Keratinocyte (primary cell): ENCODE measurements around the gene C1orf174. TPM values are rescaled to one million over a fixed set of nuclear protein-coding genes. Genes with fewer than 3 reads are reported as not detected.

ENCODE experiments used
- DNase-seq: peaks from one replicate; pipeline ENCODE4 v3.0.0-alpha.2; 2011; ENCODE audit warnings: low read depth, missing footprints, low spot score
- FAIRE-seq: peaks from 2 replicates; lab custom pipeline; 2011; peaks lifted over from hg19 to GRCh38; lab: Jason Lieb, UNC
- H2AFZ ChIP-seq: 2 replicates; pipeline ENCODE4 v1.6.0; 2012; ENCODE audit warnings: low read length, control low read depth, inconsistent platforms; ENCODE audit not compliant: control insufficient read depth
- H3K27ac ChIP-seq: 2 replicates; pipeline ENCODE4 v1.5.1; 2011; ENCODE audit warnings: low read length; ENCODE audit not compliant: control insufficient read depth, insufficient read depth
- H3K27me3 ChIP-seq: 3 replicates; pipeline ENCODE4 v1.6.0; 2011; ENCODE audit warnings: low read length; ENCODE audit not compliant: control insufficient read depth, insufficient read depth; ENCODE audit errors: extremely low read depth
- H3K36me3 ChIP-seq, 2 experiments: 2 replicates in 1 of 2; 3 replicates in 1 of 2; pipeline ENCODE4 v1.5.1; 2011; ENCODE audit warnings: low read length in 2 of 2, mild to moderate bottlenecking in 1 of 2; ENCODE audit not compliant: control insufficient read depth in 2 of 2, insufficient read depth in 2 of 2; ENCODE audit errors: extremely low read depth in 1 of 2
- H3K4me1 ChIP-seq: 3 replicates; pipeline ENCODE4 v1.5.1; 2011; ENCODE audit warnings: low read length; ENCODE audit not compliant: control insufficient read depth, insufficient read depth; ENCODE audit errors: extremely low read depth
- H3K4me2 ChIP-seq: 3 replicates; pipeline ENCODE4 v1.6.0; 2011; ENCODE audit warnings: low read depth, low read length; ENCODE audit not compliant: control insufficient read depth, insufficient read depth; ENCODE audit errors: extremely low read depth
- H3K4me3 ChIP-seq, 3 experiments: fragments of 200-600 bp in 1 of 3; sonication (generic) in 1 of 3; 2 replicates in 2 of 3; 3 replicates in 1 of 3; pipeline ENCODE4 v1.5.1; 2011 to 2016; ENCODE audit warnings: low read length in 3 of 3, mild to moderate bottlenecking in 3 of 3, control low read depth in 2 of 3, inconsistent platforms in 1 of 3, low read depth in 1 of 3, mixed read lengths in 1 of 3, mixed run types in 1 of 3, moderate library complexity in 1 of 3; ENCODE audit not compliant: control insufficient read depth in 2 of 3, insufficient read depth in 2 of 3; ENCODE audit errors: extremely low read depth in 1 of 3
- H3K79me2 ChIP-seq: 2 replicates; pipeline ENCODE4 v1.6.0; 2012; ENCODE audit warnings: low read length; ENCODE audit not compliant: control insufficient read depth, insufficient read depth
- H3K9ac ChIP-seq: 3 replicates; pipeline ENCODE4 v1.6.0; 2011; ENCODE audit warnings: low read length; ENCODE audit not compliant: control insufficient read depth, insufficient read depth; ENCODE audit errors: extremely low read depth
- H3K9me1 ChIP-seq: 3 replicates; pipeline ENCODE4 v1.6.0; 2011; ENCODE audit warnings: low read length; ENCODE audit not compliant: control insufficient read depth, insufficient read depth; ENCODE audit errors: extremely low read depth
- H3K9me3 ChIP-seq: 2 replicates; pipeline ENCODE4 v1.5.1; 2012; ENCODE audit warnings: low read depth, low read length; ENCODE audit not compliant: control insufficient read depth
- H4K20me1 ChIP-seq: 3 replicates; pipeline ENCODE4 v1.6.0; 2011; ENCODE audit warnings: low read length; ENCODE audit not compliant: control insufficient read depth, insufficient read depth; ENCODE audit errors: extremely low read depth
- EZH2 ChIP-seq: IDR thresholded peaks from one replicate; pipeline ENCODE4 v1.6.1; 2012; ENCODE audit warnings: inconsistent platforms, mild to moderate bottlenecking, low read length, moderate library complexity
- dilution Hi-C: fragments of 300-500 bp; cut with MboI; formaldehyde crosslinking; loops from one replicate; pipeline ENCODE4 v1.7.0; 2020; ENCODE audit warnings: low sequenced_read_pairs; ENCODE audit not compliant: extremely low pct_ligation_motif_present
- polyA plus RNA-seq, 5 experiments: library from polyadenylated mRNA; depleted of rRNA in 3 of 5; stranded (reverse) in 3 of 5; stranded (forward) in 1 of 5; unstranded in 1 of 5; fragments of >200 nt; gene quantifications; 1 replicate in 1 of 5; 2 replicates in 3 of 5; 3 replicates in 1 of 5; pipeline versions ENCODE4 v1.2.1 to v1.2.3, GENCODE V29; 2011 to 2012; ENCODE audit warnings: missing spikeins in 2 of 5, low read depth in 1 of 5, low replicate concordance in 1 of 5
- TF ChIP-seq, protein P1 (sequence below), 3 experiments: IDR thresholded peaks in 1 of 3; conservative IDR thresholded peaks in 1 of 3; optimal IDR thresholded peaks in 1 of 3; 2 replicates in 2 of 3; 3 replicates in 1 of 3; pipeline versions ENCODE3 to v1.5.1; 2011; ENCODE audit warnings: low read length in 3 of 3, mild to moderate bottlenecking in 3 of 3, moderate library complexity in 2 of 3, control low read depth in 1 of 3, inconsistent platforms in 1 of 3; ENCODE audit not compliant: insufficient read depth in 2 of 3; ENCODE audit errors: extremely low read depth in 1 of 3

C1orf174 gene
- polyA plus RNA-seq, 1 donor (not counting 4 experiments of a cell fraction or from before 2014, with no cell fraction given): 26.8 TPM

DNA sequence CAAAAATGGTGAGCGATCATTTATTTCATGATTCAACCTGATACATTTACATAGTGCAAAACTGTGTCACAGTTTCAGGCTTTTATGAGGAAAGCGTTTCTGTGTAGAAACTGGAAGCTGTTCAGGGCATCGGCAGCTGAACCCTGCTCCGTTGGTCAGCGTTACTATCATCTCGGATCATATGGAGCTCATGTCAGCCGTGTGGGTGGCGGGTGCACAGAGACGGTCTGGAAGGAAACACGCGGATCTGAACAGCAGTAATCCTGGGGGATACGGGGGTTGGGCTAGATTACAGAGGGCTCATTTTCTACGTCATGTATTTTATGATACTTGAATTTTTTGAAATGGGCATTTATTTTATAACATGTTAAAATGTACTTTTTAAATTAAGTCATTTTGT is 15.1 kb downstream of the C1orf174 start:
- H3K4me2 ChIP-seq: no peak overlapping the region
- no peaks in the 10 kb centered on the region for H3K4me1 ChIP-seq
- H3K27me3 ChIP-seq: no peaks in the 10 kb centered on the region
- H3K9me3 ChIP-seq: no peaks in the 10 kb centered on the region
- no peaks in the 10 kb centered on the region for H3K9me1 ChIP-seq
- DNase-seq: no peak
- H2AFZ ChIP-seq: no peak overlapping the region
- no peak for TF ChIP-seq EZH2
- TF ChIP-seq, protein P1, sequence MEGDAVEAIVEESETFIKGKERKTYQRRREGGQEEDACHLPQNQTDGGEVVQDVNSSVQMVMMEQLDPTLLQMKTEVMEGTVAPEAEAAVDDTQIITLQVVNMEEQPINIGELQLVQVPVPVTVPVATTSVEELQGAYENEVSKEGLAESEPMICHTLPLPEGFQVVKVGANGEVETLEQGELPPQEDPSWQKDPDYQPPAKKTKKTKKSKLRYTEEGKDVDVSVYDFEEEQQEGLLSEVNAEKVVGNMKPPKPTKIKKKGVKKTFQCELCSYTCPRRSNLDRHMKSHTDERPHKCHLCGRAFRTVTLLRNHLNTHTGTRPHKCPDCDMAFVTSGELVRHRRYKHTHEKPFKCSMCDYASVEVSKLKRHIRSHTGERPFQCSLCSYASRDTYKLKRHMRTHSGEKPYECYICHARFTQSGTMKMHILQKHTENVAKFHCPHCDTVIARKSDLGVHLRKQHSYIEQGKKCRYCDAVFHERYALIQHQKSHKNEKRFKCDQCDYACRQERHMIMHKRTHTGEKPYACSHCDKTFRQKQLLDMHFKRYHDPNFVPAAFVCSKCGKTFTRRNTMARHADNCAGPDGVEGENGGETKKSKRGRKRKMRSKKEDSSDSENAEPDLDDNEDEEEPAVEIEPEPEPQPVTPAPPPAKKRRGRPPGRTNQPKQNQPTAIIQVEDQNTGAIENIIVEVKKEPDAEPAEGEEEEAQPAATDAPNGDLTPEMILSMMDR (optimal IDR thresholded peaks at IDR 0.05 in 1 of 3, IDR thresholded peaks at IDR 0.05 in 1 of 3, conservative IDR thresholded peaks at IDR 0.05 in 1 of 3; ENCODE audit: extremely low read depth in 1 of 3, insufficient read depth in 2 of 3, low read length in 3 of 3): no peak
- H3K79me2 ChIP-seq: no peaks in the 10 kb centered on the region
- no peak overlapping the region for H3K4me3 ChIP-seq
- no peak overlapping the region for H3K9ac ChIP-seq
- H4K20me1 ChIP-seq: no peaks in the 10 kb centered on the region
- dilution Hi-C loops: no loop called here
- FAIRE-seq: no peak
- no peak overlapping the region for H3K27ac ChIP-seq
- H3K36me3 ChIP-seq: peaks cover 11 to 13% of the 10 kb centered on the region in 2 experiments

DNA sequence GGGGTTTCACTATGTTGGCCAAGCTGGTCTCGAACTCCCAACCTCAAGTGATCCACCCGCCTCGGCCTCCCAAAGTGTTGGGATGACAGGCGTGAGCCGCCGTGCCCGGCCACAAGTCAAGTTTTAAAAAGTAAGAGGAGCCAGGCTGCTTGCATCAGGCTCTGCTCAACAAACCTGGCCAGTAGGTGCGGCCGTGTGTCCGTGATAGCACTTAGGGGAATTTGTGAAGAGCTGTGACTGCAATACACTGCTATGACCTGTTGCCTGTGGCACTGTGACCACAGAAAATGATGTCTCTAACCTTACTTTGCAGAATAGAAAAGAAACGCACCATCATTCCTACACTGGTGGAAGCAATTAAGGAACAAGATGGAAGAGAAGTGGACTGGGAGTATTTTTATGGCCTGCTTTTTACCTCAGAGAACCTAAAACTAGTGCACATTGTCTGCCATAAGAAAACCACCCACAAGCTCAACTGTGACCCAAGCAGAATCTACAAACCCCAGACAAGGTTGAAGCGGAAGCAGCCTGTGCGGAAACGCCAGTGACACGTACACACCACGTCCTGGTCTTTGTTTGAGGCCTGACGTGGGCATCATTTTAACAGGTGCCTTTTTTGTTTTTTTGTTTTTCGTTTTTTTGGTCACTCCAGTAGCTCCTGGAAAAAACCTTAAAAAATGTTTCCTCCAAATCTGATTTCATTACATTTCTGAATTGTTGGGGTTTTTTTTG is 16.7 kb downstream of the C1orf174 start:
- peaks cover 3% of the 10 kb centered on the region for H3K9me3 ChIP-seq
- no peak overlapping the region for H3K4me2 ChIP-seq
- DNase-seq: no peak
- no peak for TF ChIP-seq EZH2
- H3K4me1 ChIP-seq: no peaks in the 10 kb centered on the region
- H3K27me3 ChIP-seq: no peaks in the 10 kb centered on the region
- no peak overlapping the region for H3K27ac ChIP-seq
- peaks cover 9 to 16% of the 10 kb centered on the region in 2 experiments for H3K36me3 ChIP-seq
- no peaks in the 10 kb centered on the region for H4K20me1 ChIP-seq
- H3K79me2 ChIP-seq: no peaks in the 10 kb centered on the region
- no peak for FAIRE-seq
- H2AFZ ChIP-seq: no peak overlapping the region
- H3K9ac ChIP-seq: no peak overlapping the region
- no peak overlapping the region for H3K4me3 ChIP-seq
- dilution Hi-C loops: no loop called here
- H3K9me1 ChIP-seq: no peaks in the 10 kb centered on the region

DNA sequence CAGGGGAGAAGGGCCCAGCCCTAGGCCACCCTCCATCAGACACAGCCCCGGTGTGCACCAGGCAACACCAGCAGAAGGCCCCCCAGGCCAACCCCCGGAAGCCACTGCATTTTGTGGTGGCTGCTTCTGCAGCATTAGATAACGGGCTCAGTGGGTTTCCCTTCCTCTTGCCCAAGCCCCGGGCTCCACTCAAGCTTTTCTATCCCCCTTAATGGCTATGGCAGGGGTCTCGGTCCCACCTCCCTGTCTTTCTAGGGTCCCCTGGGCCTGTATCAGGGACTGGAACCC is 18.9 kb downstream of the C1orf174 start:
- no peaks in the 10 kb centered on the region for H3K27me3 ChIP-seq
- peaks cover 0 to 12% of the 10 kb centered on the region in 2 experiments for H3K36me3 ChIP-seq
- H3K79me2 ChIP-seq: no peaks in the 10 kb centered on the region
- H3K9me1 ChIP-seq: no peaks in the 10 kb centered on the region
- no peak for TF ChIP-seq EZH2
- TF ChIP-seq, protein P1 (optimal IDR thresholded peaks at IDR 0.05 in 1 of 3, IDR thresholded peaks at IDR 0.05 in 1 of 3, conservative IDR thresholded peaks at IDR 0.05 in 1 of 3; ENCODE audit: extremely low read depth in 1 of 3, insufficient read depth in 2 of 3, low read length in 3 of 3): no peak
- no peak overlapping the region for H2AFZ ChIP-seq
- dilution Hi-C loops: no loop called here
- no peak overlapping the region for H3K4me2 ChIP-seq
- no peaks in the 10 kb centered on the region for H4K20me1 ChIP-seq
- peaks cover 3% of the 10 kb centered on the region for H3K9me3 ChIP-seq
- H3K4me1 ChIP-seq: no peaks in the 10 kb centered on the region
- no peak overlapping the region for H3K9ac ChIP-seq
- FAIRE-seq (no peak), DNase-seq (no peak)
- H3K4me3 ChIP-seq: no peak overlapping the region
- H3K27ac ChIP-seq: no peak overlapping the region
